Mesenchymal stem cell (in vitro differentiated cells and primary cell): Measurements from ENCODE around the gene PNMA8C.
A peak's percentile ranks its signal among the peaks of the same experiment; 100 is the strongest.

Source experiments
- DNase-seq: peaks from one replicate; pipeline ENCODE4 v3.0.0-alpha.2; 2013
- H2AFZ ChIP-seq: one replicate; pipeline ENCODE4 v1.6.1; 2013; ENCODE audit warnings: low read depth, mild to moderate bottlenecking, control low read depth, inconsistent platforms, low read length, moderate library complexity
- H2AK5ac ChIP-seq: 2 replicates; pipeline ENCODE4 v1.6.1; 2013; ENCODE audit warnings: low read length, moderate library complexity, mild to moderate bottlenecking, inconsistent platforms; ENCODE audit not compliant: severe bottlenecking
- H2BK120ac ChIP-seq: one replicate; pipeline ENCODE4 v1.6.1; 2013; ENCODE audit warnings: low read depth, mild to moderate bottlenecking, inconsistent platforms, low read length, moderate library complexity
- H2BK12ac ChIP-seq, 2 experiments: one replicate each; pipeline ENCODE4 v1.6.1; 2013; ENCODE audit warnings: inconsistent platforms in 2 of 2, low read length in 2 of 2, mild to moderate bottlenecking in 2 of 2, moderate library complexity in 2 of 2, control low read depth in 1 of 2
- H2BK15ac ChIP-seq: one replicate; pipeline ENCODE4 v1.6.1; 2013; ENCODE audit warnings: mild to moderate bottlenecking, low read depth, inconsistent platforms; ENCODE audit not compliant: poor library complexity, severe bottlenecking
- H2BK5ac ChIP-seq: 2 replicates; pipeline ENCODE4 v1.6.1; 2013; ENCODE audit warnings: low read depth, mild to moderate bottlenecking, low read length, control low read depth, inconsistent platforms; ENCODE audit not compliant: poor library complexity, severe bottlenecking
- H3K14ac ChIP-seq, 2 experiments: one replicate each; pipeline ENCODE4 v1.6.1; 2013; ENCODE audit warnings: inconsistent platforms in 2 of 2, low read length in 2 of 2, control low read depth in 1 of 2, mild to moderate bottlenecking in 1 of 2, moderate library complexity in 1 of 2
- H3K18ac ChIP-seq, 2 experiments: one replicate each; pipeline ENCODE4 v1.6.1; 2013; ENCODE audit warnings: inconsistent platforms in 2 of 2, low read length in 2 of 2, control low read depth in 1 of 2, low read depth in 1 of 2, mild to moderate bottlenecking in 1 of 2
- H3K23ac ChIP-seq, 2 experiments: one replicate each; pipeline ENCODE4 v1.6.1; 2013; ENCODE audit warnings: inconsistent platforms in 2 of 2, low read length in 2 of 2, mild to moderate bottlenecking in 2 of 2, moderate library complexity in 2 of 2, control low read depth in 1 of 2
- H3K27ac ChIP-seq: 2 replicates; pipeline ENCODE4 v1.5.1; 2013; ENCODE audit warnings: mild to moderate bottlenecking, moderate library complexity, low read length, control low read depth, inconsistent platforms; ENCODE audit not compliant: poor library complexity, severe bottlenecking
- H3K27me3 ChIP-seq, 2 experiments: 2 replicates each; pipeline versions ENCODE4 v1.6.1 to v1.7.0; 2013; ENCODE audit warnings: low read length in 2 of 2, mild to moderate bottlenecking in 2 of 2, moderate library complexity in 2 of 2, control low read depth in 1 of 2, inconsistent platforms in 1 of 2; ENCODE audit not compliant: control insufficient read depth in 1 of 2, insufficient read depth in 1 of 2
- H3K36me3 ChIP-seq, 2 experiments: 2 replicates each; pipeline versions ENCODE4 v1.6.1 to v1.7.0; 2013; ENCODE audit warnings: low read length in 2 of 2, control low read depth in 1 of 2, inconsistent platforms in 1 of 2, low read depth in 1 of 2, mild to moderate bottlenecking in 1 of 2; ENCODE audit not compliant: insufficient read depth in 2 of 2, control insufficient read depth in 1 of 2
- H3K4ac ChIP-seq, 2 experiments: one replicate each; pipeline ENCODE4 v1.6.1; 2013; ENCODE audit warnings: inconsistent platforms in 2 of 2, low read length in 2 of 2, mild to moderate bottlenecking in 2 of 2, moderate library complexity in 2 of 2, control low read depth in 1 of 2, low read depth in 1 of 2
- H3K4me1 ChIP-seq: 2 replicates; pipeline ENCODE4 v1.6.1; 2013; ENCODE audit warnings: low read depth, low read length, control low read depth; ENCODE audit not compliant: control insufficient read depth, insufficient read depth
- H3K4me2 ChIP-seq: 2 replicates; pipeline ENCODE4 v1.6.1; 2013; ENCODE audit warnings: low read length, mild to moderate bottlenecking, inconsistent platforms; ENCODE audit not compliant: poor library complexity, severe bottlenecking
- H3K4me3 ChIP-seq, 2 experiments: 2 replicates each; pipeline versions ENCODE4 v1.5.1 to v1.7.0; 2013; ENCODE audit warnings: low read length in 2 of 2, mild to moderate bottlenecking in 2 of 2, control low read depth in 1 of 2, low read depth in 1 of 2; ENCODE audit not compliant: insufficient read depth in 1 of 2
- H3K79me1 ChIP-seq: replicated peaks from 2 replicates; pipeline ENCODE4 v1.6.1; 2013; ENCODE audit warnings: mild to moderate bottlenecking, control low read depth, low read length, inconsistent platforms; ENCODE audit not compliant: poor library complexity, severe bottlenecking
- H3K9ac ChIP-seq: 2 replicates; pipeline ENCODE4 v1.7.0; 2013; ENCODE audit warnings: mild to moderate bottlenecking, low read length, moderate library complexity
- H3K9me3 ChIP-seq: 2 replicates; pipeline ENCODE4 v1.7.0; 2013; ENCODE audit warnings: mild to moderate bottlenecking, low read length; ENCODE audit not compliant: control insufficient read depth
- H4K8ac ChIP-seq: one replicate; pipeline ENCODE4 v1.6.1; 2013; ENCODE audit warnings: inconsistent platforms, mild to moderate bottlenecking, low read length, moderate library complexity
- H4K91ac ChIP-seq: one replicate; pipeline ENCODE4 v1.6.1; 2013; ENCODE audit warnings: mild to moderate bottlenecking, low read length, inconsistent platforms
- WGBS: methylation state at CpG from one replicate; pipeline ENCODE4 v1.1.7; 2013; ENCODE audit warnings: mixed read lengths; 5-methylcytosine and 5-hydroxymethylcytosine counted together

PNMA8C gene

GRCh38 chr19:46413262-46414031 lies 15.3 kb downstream of the PNMA8C start, which contains the start of gene CCDC8:
Gene CCDC8 (minus strand): TSS chr19:46413564. CDS start chr19:46412810, 754 bp downstream.
- peaks cover 0 to 32% of the 10 kb centered on the region in 2 experiments for H3K27me3 ChIP-seq
- WGBS, result 10% methylated on average over 42 of the region's 46 CpGs
- peaks cover 22% of the 10 kb centered on the region for H3K79me1 ChIP-seq
- H3K9ac ChIP-seq, result peak within 1 kb of the TSS; percentile 82
- peak within 1 kb of the TSS; percentile 81 for H2AFZ ChIP-seq
- peak within 1 kb of the TSS; percentile 91 for H4K91ac ChIP-seq
- peak within 1 kb of the TSS; percentile 96 to 100 for H3K4ac ChIP-seq
- peak within 1 kb of the TSS; percentile 89 for H3K4me2 ChIP-seq
- H2AK5ac ChIP-seq, result peak within 1 kb of the TSS; percentile 85
- H3K23ac ChIP-seq, result peak within 1 kb of the TSS; percentile 15 to 97
- H2BK5ac ChIP-seq, result peak within 1 kb of the TSS; percentile 94
- H3K27ac ChIP-seq, result peak within 1 kb of the TSS; percentile 82
- no peaks in the 10 kb centered on the region for H3K9me3 ChIP-seq
- H3K36me3 ChIP-seq, result peaks cover 0 to 16% of the 10 kb centered on the region in 2 experiments
- H3K4me3 ChIP-seq, result peak within 1 kb of the TSS; percentile 70 to 71
- peak; percentile 97 for DNase-seq
- H2BK15ac ChIP-seq, result peak within 1 kb of the TSS; percentile 94
- peak within 1 kb of the TSS in 1 of 2 experiments; percentile 98 for H3K14ac ChIP-seq
- peaks cover 46% of the 10 kb centered on the region for H3K4me1 ChIP-seq
- peak within 1 kb of the TSS; percentile 65 to 99 for H3K18ac ChIP-seq
- H2BK12ac ChIP-seq, result peak within 1 kb of the TSS; percentile 19 to 33
- H2BK120ac ChIP-seq, result peak within 1 kb of the TSS; percentile 80
- peak within 1 kb of the TSS; percentile 90 for H4K8ac ChIP-seq

- peak overlapping the region; percentile 67 for H4K8ac ChIP-seq
- peak overlapping the region; percentile 70 to 71 for H3K4me3 ChIP-seq
- no peaks in the 10 kb centered on the region for H3K9me3 ChIP-seq
- peak overlapping the region; percentile 65 to 99 for H3K18ac ChIP-seq
- H2BK120ac ChIP-seq, result peak overlapping the region; percentile 58
- H2AK5ac ChIP-seq, result peak overlapping the region; percentile 85
- peak overlapping the region; percentile 82 for H3K27ac ChIP-seq
- peaks cover 48% of the 10 kb centered on the region for H3K4me1 ChIP-seq
- H3K23ac ChIP-seq, result peak overlapping the region; percentile 15 to 97
- peak overlapping the region; percentile 96 to 100 for H3K4ac ChIP-seq
- peaks cover 22% of the 10 kb centered on the region for H3K79me1 ChIP-seq
- H3K36me3 ChIP-seq, result peaks cover 0 to 16% of the 10 kb centered on the region in 2 experiments
- WGBS, result under 1% methylated on average over 28 of the region's 29 CpGs
- H3K4me2 ChIP-seq, result peak overlapping the region; percentile 89
- peak overlapping the region; percentile 94 for H2BK5ac ChIP-seq
- peak overlapping the region; percentile 81 for H2AFZ ChIP-seq
- peaks cover 0 to 37% of the 10 kb centered on the region in 2 experiments for H3K27me3 ChIP-seq
- H2BK15ac ChIP-seq, result peak overlapping the region; percentile 94
- peak overlapping the region; percentile 82 for H3K9ac ChIP-seq
- H3K14ac ChIP-seq, result peak overlapping the region in 1 of 2 experiments; percentile 98
- H4K91ac ChIP-seq, result peak overlapping the region; percentile 91
- no peak for DNase-seq
- H2BK12ac ChIP-seq, result peak overlapping the region in 1 of 2 experiments; percentile 19
Observed at GRCh38 chr19:46412650-46413261, 16.0 kb downstream of the PNMA8C start.

GRCh38 chr19:46411925-46412649 lies 16.6 kb downstream of the PNMA8C start:
- Histone ChIP-seq H3K23ac (peak overlapping the region in 1 of 2 experiments; percentile 94), H3K9me3 (no peaks in the 10 kb centered on the region)
- 11% methylated on average over 54 of the region's 54 CpGs for WGBS

More at GRCh38 chr19:46411925-46412649, 16.6 kb downstream of the PNMA8C start:
- peak overlapping the region; percentile 89 for H3K4me2 ChIP-seq
- H3K14ac ChIP-seq, result peak overlapping the region in 1 of 2 experiments; percentile 96
- no peak overlapping the region for H2BK120ac ChIP-seq
- no peak for DNase-seq
- H3K4ac ChIP-seq, result peak overlapping the region; percentile 67 to 100
- no peak overlapping the region for H2BK5ac ChIP-seq
- H3K9ac ChIP-seq, result peak overlapping the region; percentile 82
- H3K4me3 ChIP-seq, result peak overlapping the region; percentile 70 to 71
- H2AFZ ChIP-seq, result no peak overlapping the region
- peaks cover 0 to 16% of the 10 kb centered on the region in 2 experiments for H3K36me3 ChIP-seq
- peak overlapping the region; percentile 5 to 99 for H3K18ac ChIP-seq
- peaks cover 47% of the 10 kb centered on the region for H3K4me1 ChIP-seq
- peaks cover 22% of the 10 kb centered on the region for H3K79me1 ChIP-seq
- no peak overlapping the region for H3K27ac ChIP-seq
- H3K27me3 ChIP-seq, result peaks cover 0 to 43% of the 10 kb centered on the region in 2 experiments
- H2BK15ac ChIP-seq, result no peak overlapping the region
- no peak overlapping the region for H4K8ac ChIP-seq
- H2BK12ac ChIP-seq, result peak overlapping the region in 1 of 2 experiments; percentile 95
- H2AK5ac ChIP-seq, result no peak overlapping the region
- peak overlapping the region; percentile 35 for H4K91ac ChIP-seq
